GM12873 (cell line): Measurements from ENCODE around the gene RAD18.

Experiments
- CTCF ChIP-seq: IDR thresholded peaks from 2 replicates; pipeline ENCODE4 v1.5.1; 2012; ENCODE audit warnings: low read depth, mild to moderate bottlenecking, moderate library complexity, low read length, control low read depth; ENCODE audit not compliant: insufficient read depth; ENCODE audit errors: missing control alignments

RAD18 gene

GRCh38 chr3:8886546-8886945, 76.7 kb downstream of the RAD18 start:
- TF ChIP-seq CTCF: no peak

GRCh38 chr3:8885536-8886316, 77.5 kb downstream of the RAD18 start:
- no peak for TF ChIP-seq CTCF

- no peak for TF ChIP-seq CTCF
These were observed 78.5 kb downstream of the RAD18 start for GRCh38 chr3:8884630-8885290.

GRCh38 chr3:8882642-8883041, 80.6 kb downstream of the RAD18 start:
- no peak for TF ChIP-seq CTCF

- no peak for TF ChIP-seq CTCF
These were observed 81.1 kb downstream of the RAD18 start for GRCh38 chr3:8882171-8882593.

- no peak for TF ChIP-seq CTCF
These were observed 83.8 kb downstream of the RAD18 start for GRCh38 chr3:8879347-8879944.

- TF ChIP-seq CTCF: no peak
These were observed 87.4 kb downstream of the RAD18 start for GRCh38 chr3:8875836-8876235.
